ENCODE data around the gene USP2. TPM values are rescaled to one million over a fixed set of nuclear protein-coding genes. Genes with fewer than 3 reads are reported as not detected.

The USP2 gene
- total RNA-seq, 2 experiments from 2014 or later: 0.61 to 0.96 TPM

DNA sequence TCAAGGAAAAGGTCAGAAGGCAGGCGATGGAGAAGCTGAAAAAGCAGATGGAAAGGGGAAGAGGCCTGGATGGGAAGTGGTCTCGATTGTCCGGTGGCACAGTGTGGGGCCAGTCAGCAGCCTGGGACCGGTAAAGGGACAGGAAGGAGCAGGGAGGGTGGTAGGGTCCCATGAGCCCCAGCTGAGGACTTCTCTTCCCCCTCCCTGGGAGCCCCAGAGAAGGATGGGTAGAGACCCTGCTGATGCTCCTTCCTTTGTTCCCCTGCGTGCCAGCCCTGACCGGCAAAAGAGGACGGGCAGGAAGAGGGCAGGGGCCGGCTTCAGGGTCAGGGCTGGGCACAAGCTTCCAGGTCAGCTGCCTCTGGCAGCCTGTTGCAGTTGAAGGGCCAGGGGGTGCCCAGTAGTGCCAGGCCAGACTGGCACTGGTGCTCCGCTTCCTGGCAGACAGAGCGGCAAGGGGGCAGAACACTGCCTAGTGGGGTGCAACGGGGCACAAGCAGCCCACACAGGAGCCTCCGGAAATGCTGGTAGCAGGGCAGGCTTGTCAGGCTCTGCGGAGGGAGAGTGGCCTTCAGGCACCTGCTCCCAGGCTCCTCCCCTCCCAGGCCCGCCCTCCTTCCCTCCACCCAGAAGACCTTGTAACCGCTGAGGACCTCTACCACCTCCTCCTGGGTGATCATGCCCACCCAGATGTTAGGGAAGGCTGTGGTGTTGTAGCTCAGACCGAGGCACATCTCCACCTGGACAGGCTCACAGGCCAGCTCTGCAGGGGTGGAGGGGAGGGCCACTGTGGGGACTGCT, 40.1 kb downstream of the USP2 start:
- DNase-seq: no peak
- Mint-ChIP-seq H3K4me3 (no peak overlapping the region), H3K9me3 (no peaks in the 10 kb centered on the region), H3K27ac (no peak overlapping the region), H3K27me3 (peaks cover 29% of the 10 kb centered on the region), H3K4me1 (ENCODE audit: low read depth) (peaks cover 31% of the 10 kb centered on the region), H3K36me3 (ENCODE audit: low read depth) (peaks cover 16% of the 10 kb centered on the region)
- POLR2A ChIA-PET: interaction anchor here (0.6 to 0.7 kb wide), 2 partner anchors 207 to 246 kb away, joined by 3 read pairs; no protein-coding TSS in a partner anchor
- intact Hi-C loops (cut with micrococcal nuclease): no loop called here
- CTCF ChIA-PET: interaction anchor here (0.7 to 3.2 kb wide), 10 partner anchors 11 to 164 kb away, joined by 3 to 30 read pairs (median 3); partner anchors contain the start of gene USP2
- TF ChIP-seq CTCF (IDR thresholded peaks at IDR 0.05): no peak
- no peak for ATAC-seq

DNA sequence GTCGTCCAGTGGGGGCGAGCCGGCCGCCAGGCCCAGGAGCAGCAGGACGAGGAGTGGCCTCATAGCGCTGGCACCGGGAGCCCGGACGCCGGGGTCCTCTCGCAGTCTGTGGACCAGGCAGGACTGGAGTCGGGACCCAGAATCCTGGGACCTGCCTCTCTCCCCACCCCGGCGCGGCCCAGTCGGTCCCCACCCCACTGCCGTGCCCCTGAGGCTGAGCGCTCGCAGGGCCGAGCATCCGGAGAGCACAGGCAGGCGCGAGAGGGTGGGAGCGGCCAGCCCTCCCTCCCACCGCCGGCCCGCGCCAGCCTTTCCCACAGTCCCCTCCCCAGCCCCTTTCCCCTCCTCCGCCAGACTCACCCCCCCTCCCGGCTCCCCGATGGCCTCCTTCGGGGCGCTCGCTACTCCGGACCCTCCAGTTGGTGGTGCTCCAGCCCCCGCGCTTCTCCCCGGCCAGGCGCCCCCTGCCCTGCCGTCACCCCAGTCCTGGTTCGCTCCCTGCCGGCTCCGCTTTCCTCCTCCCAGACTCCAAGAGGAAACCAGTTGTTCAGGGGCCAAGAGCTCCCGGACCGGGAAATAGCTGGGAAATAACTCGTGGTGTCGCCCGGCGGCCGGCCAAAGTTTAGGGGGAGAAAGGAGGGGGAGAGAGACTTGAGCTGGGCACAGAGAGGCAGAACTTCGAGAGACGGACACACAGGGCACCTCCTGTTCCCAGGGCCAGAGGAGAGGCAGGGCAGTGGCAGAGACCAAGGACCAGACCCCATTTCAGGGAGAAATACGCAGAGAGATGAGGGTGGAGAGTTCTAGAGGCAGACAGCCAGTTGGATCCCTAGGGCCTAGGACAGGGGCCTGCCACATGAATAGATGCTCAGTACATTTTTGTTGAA, 40.9 kb downstream of the USP2 start, which contains the start of gene C1QTNF5:
Gene C1QTNF5 (minus strand): TSS at position 549 of the 887 bp plus-strand sequence. CDS start 486 bp downstream, at position 63.
- peaks cover 29% of the 10 kb centered on the region for H3K27me3 Mint-ChIP-seq
- intact Hi-C loops (cut with micrococcal nuclease): no loop called here
- H3K36me3 Mint-ChIP-seq (ENCODE audit: low read depth): peaks cover 21% of the 10 kb centered on the region
- no peak for TF ChIP-seq CTCF (IDR thresholded peaks at IDR 0.05)
- no peaks in the 10 kb centered on the region for H3K9me3 Mint-ChIP-seq
- no peak within 1 kb of the TSS for H3K4me3 Mint-ChIP-seq
- POLR2A ChIA-PET: interaction anchor here (0.6 to 0.7 kb wide), 3 partner anchors 20 to 245 kb away, joined by 3 read pairs; no protein-coding TSS in a partner anchor
- CTCF ChIA-PET: interaction anchor here (0.6 to 10.9 kb wide), 22 partner anchors 8 to 256 kb away, joined by 3 to 201 read pairs (median 3); partner anchors contain the start of genes HMBS and USP2
- ATAC-seq (no peak), DNase-seq (no peak)
- no peak within 1 kb of the TSS for H3K27ac Mint-ChIP-seq
- peaks cover 39% of the 10 kb centered on the region for H3K4me1 Mint-ChIP-seq (ENCODE audit: low read depth)

- no peaks in the 10 kb centered on the region for H3K9me3 Mint-ChIP-seq
- H3K36me3 Mint-ChIP-seq (ENCODE audit: low read depth): peaks cover 22% of the 10 kb centered on the region
- CTCF ChIA-PET: interaction anchor here (0.7 to 10.9 kb wide), 19 partner anchors 9 to 317 kb away, joined by 3 to 201 read pairs (median 5); partner anchors contain the start of genes CBL and USP2
- ATAC-seq: peak; percentile 15
- DNase-seq: peak; percentile 51
- POLR2A ChIA-PET: interaction anchor here (0.6 kb wide), 1 partner anchor 21 kb away, joined by 3 read pairs; no protein-coding TSS in a partner anchor
- H3K4me1 Mint-ChIP-seq (ENCODE audit: low read depth): peaks cover 47% of the 10 kb centered on the region
- peaks cover 29% of the 10 kb centered on the region for H3K27me3 Mint-ChIP-seq
- intact Hi-C loops (cut with micrococcal nuclease): no loop called here
- no peak overlapping the region for H3K27ac Mint-ChIP-seq
- H3K4me3 Mint-ChIP-seq: peak overlapping the region; percentile 5
- peak; percentile 94 for TF ChIP-seq CTCF (IDR thresholded peaks at IDR 0.05)
These were observed 41.7 kb downstream of the USP2 start for GRCh38 chr11:119339589-119340334.

DNA sequence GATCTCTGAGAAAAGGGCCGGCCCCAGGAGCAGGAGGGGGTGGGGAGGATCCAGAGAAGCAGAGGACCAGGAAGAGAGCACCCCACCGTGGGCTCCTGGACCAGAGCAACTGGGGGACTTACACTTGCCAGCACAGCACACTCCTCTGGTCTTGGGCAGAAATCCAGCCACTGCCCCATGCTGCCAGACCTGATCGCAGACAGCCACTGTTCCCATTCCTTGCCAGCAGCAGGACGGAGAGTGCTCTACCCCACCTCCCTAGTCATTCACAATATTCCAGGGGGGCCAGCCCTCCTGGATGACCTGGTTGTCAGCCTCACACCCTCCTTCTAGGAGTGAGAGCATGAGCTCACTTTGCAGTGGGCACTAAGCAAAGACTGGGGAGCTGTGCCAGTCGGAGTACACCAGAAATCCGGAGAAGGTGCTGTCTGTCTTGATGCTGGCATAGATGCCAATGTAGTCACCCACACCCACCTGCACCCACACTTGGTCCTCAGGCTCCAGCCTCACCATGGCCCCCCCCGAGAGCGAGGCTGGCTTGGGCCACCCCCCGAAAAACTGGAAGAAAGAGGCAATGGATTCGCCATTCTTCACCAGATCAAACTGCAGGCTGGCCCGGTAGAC, 42.4 kb downstream of the USP2 start:
- POLR2A ChIA-PET: no interaction called here
- peak overlapping the region; percentile 5 for H3K4me3 Mint-ChIP-seq
- H3K9me3 Mint-ChIP-seq: no peaks in the 10 kb centered on the region

More for the DNA sequence above, 42.4 kb downstream of the USP2 start:
- Mint-ChIP-seq H3K27me3 (peaks cover 29% of the 10 kb centered on the region), H3K27ac (no peak overlapping the region), H3K36me3 (ENCODE audit: low read depth) (peaks cover 24% of the 10 kb centered on the region), H3K4me1 (ENCODE audit: low read depth) (peaks cover 47% of the 10 kb centered on the region)
- no peak for TF ChIP-seq CTCF (IDR thresholded peaks at IDR 0.05)
- ATAC-seq (no peak), DNase-seq (no peak)
- CTCF ChIA-PET: interaction anchor here (0.6 to 10.9 kb wide), 31 partner anchors 9 to 316 kb away, joined by 3 to 201 read pairs (median 4); partner anchors contain the start of genes CBL, MCAM, MFRP and USP2
- intact Hi-C loops (cut with micrococcal nuclease): no loop called here
